SKM-1 (cell line): ENCODE measurements around the gene JAK1.
"Not testable (repeated sequence)": the region's sequence is repeated elsewhere in the genome, so short reads cannot be mapped to it uniquely, and the experiment has no call there.

Experiments used
- DNase-seq: peaks from one replicate; lab custom pipeline; 2025; ENCODE audit not compliant: unreplicated experiment; lab: John Stamatoyannopoulos, UW

JAK1 gene

GRCh38 chr1:64950284-64950809 is 16.0 kb downstream of the JAK1 start:
- no peak for DNase-seq

GRCh38 chr1:64948905-64949833 is 17.2 kb downstream of the JAK1 start:
- no peak for DNase-seq

GRCh38 chr1:64948216-64948615 is 18.1 kb downstream of the JAK1 start:
- DNase-seq = no peak

GRCh38 chr1:64946916-64947315 is 19.4 kb downstream of the JAK1 start:
- no peak for DNase-seq

- no peak for DNase-seq
Observed at GRCh38 chr1:64944913-64945312, 21.4 kb downstream of the JAK1 start.

- DNase-seq = no peak
Observed at GRCh38 chr1:64942675-64943074, 23.7 kb downstream of the JAK1 start.

GRCh38 chr1:64942118-64942517 is 24.2 kb downstream of the JAK1 start:
- DNase-seq = no peak

- DNase-seq = no peak
Observed at GRCh38 chr1:64941461-64942117, 24.8 kb downstream of the JAK1 start.

GRCh38 chr1:64940025-64940424 is 26.3 kb downstream of the JAK1 start:
- no peak for DNase-seq

GRCh38 chr1:64938991-64939390 is 27.4 kb downstream of the JAK1 start:
- DNase-seq = no peak

- no peak for DNase-seq
Observed at GRCh38 chr1:64936956-64937355, 29.4 kb downstream of the JAK1 start.

GRCh38 chr1:64935551-64936155 is 30.7 kb downstream of the JAK1 start:
- DNase-seq = no peak

- no peak for DNase-seq
Observed at GRCh38 chr1:64934878-64935275, 31.5 kb downstream of the JAK1 start.

GRCh38 chr1:64934115-64934877 is 32.1 kb downstream of the JAK1 start:
- DNase-seq = no peak

- DNase-seq = peak; percentile 92
Observed at GRCh38 chr1:64933296-64934070, 32.9 kb downstream of the JAK1 start.

GRCh38 chr1:64932962-64933295 is 33.4 kb downstream of the JAK1 start:
- no peak for DNase-seq

GRCh38 chr1:64930640-64931039 is 35.7 kb downstream of the JAK1 start:
- not testable (repeated sequence) for DNase-seq

GRCh38 chr1:64929221-64929620 is 37.1 kb downstream of the JAK1 start:
- no peak for DNase-seq

GRCh38 chr1:64928325-64928724 is 38.0 kb downstream of the JAK1 start:
- DNase-seq = no peak

- DNase-seq = no peak
Observed at GRCh38 chr1:64925594-64925993, 40.8 kb downstream of the JAK1 start.
